ENCODE data around the gene CACNA1I. TPM values are rescaled to one million over a fixed set of nuclear protein-coding genes. Genes with fewer than 3 reads are reported as not detected.

CACNA1I gene
- total RNA-seq, 4 donors from 2014 or later, result under 0.01 to 0.39 (median 0.33) TPM; not detected in 1

- 56% methylated on average over 10 of the region's 32 CpGs for WGBS
- H3K4me1 ChIP-seq, result peaks cover 0 to 8% (median 5%) of the 10 kb centered on the region in 4 donors
- intact Hi-C loops (cut with DNase I), result no loop called here
- H3K27ac ChIP-seq (replicated peaks in 1 of 4), result no peak overlapping the region
- peaks cover 0 to 87% (median 1%) of the 10 kb centered on the region in 4 donors for H3K27me3 ChIP-seq
- no peaks in the 10 kb centered on the region for H3K36me3 ChIP-seq
- H3K9me3 ChIP-seq, result no peaks in the 10 kb centered on the region
- no peak overlapping the region for H3K4me3 ChIP-seq
- TF ChIP-seq CTCF (IDR thresholded peaks at IDR 0.05) (no peak), EP300 (IDR thresholded peaks at IDR 0.05) (no peak), POLR2AphosphoS5 (IDR thresholded peaks at IDR 0.05) (no peak), POLR2A (IDR thresholded peaks at IDR 0.05; ENCODE audit: low read depth) (no peak)
- DNase-seq (ENCODE audit: extremely low spot score), result no peak
Measured at GRCh38 chr22:39592081-39593065, 21.8 kb downstream of the CACNA1I start.

GRCh38 chr22:39593066-39593930 is 22.7 kb downstream of the CACNA1I start:
- peaks cover 0 to 8% (median 5%) of the 10 kb centered on the region in 4 donors for H3K4me1 ChIP-seq
- no peaks in the 10 kb centered on the region for H3K9me3 ChIP-seq
- intact Hi-C loops (cut with DNase I), result no loop called here
- no peak overlapping the region for H3K4me3 ChIP-seq
- H3K36me3 ChIP-seq, result no peaks in the 10 kb centered on the region
- peaks cover 0 to 97% (median 8%) of the 10 kb centered on the region in 4 donors for H3K27me3 ChIP-seq
- DNase-seq (ENCODE audit: extremely low spot score), result no peak
- no peak overlapping the region for H3K27ac ChIP-seq (replicated peaks in 1 of 4)
- TF ChIP-seq POLR2AphosphoS5 (IDR thresholded peaks at IDR 0.05), result no peak
- TF ChIP-seq POLR2A (IDR thresholded peaks at IDR 0.05; ENCODE audit: low read depth), result no peak
- TF ChIP-seq CTCF (IDR thresholded peaks at IDR 0.05), result no peak
- no peak for TF ChIP-seq EP300 (IDR thresholded peaks at IDR 0.05)
- 81% methylated on average over 9 of the region's 12 CpGs for WGBS

- TF ChIP-seq POLR2A (IDR thresholded peaks at IDR 0.05; ENCODE audit: low read depth), result no peak
- no peak for TF ChIP-seq POLR2AphosphoS5 (IDR thresholded peaks at IDR 0.05)
- no peak for TF ChIP-seq EP300 (IDR thresholded peaks at IDR 0.05)
- no peak for TF ChIP-seq CTCF (IDR thresholded peaks at IDR 0.05)
- no peak for DNase-seq (ENCODE audit: extremely low spot score)
- Histone ChIP-seq H3K4me1 (peaks cover 0 to 8% (median 5%) of the 10 kb centered on the region in 4 donors), H3K27ac (replicated peaks in 1 of 4) (no peak overlapping the region), H3K27me3 (peaks cover 0 to 98% (median 10%) of the 10 kb centered on the region in 4 donors), H3K9me3 (no peaks in the 10 kb centered on the region), H3K4me3 (no peak overlapping the region), H3K36me3 (no peaks in the 10 kb centered on the region)
- intact Hi-C loops (cut with DNase I), result no loop called here
- 76% methylated on average over 6 of the region's 6 CpGs for WGBS
Measured at GRCh38 chr22:39593931-39594285, 23.4 kb downstream of the CACNA1I start.

GRCh38 chr22:39594411-39594810 is 23.9 kb downstream of the CACNA1I start:
- TF ChIP-seq POLR2A (IDR thresholded peaks at IDR 0.05; ENCODE audit: low read depth) (no peak), EP300 (IDR thresholded peaks at IDR 0.05) (no peak), CTCF (IDR thresholded peaks at IDR 0.05) (no peak), POLR2AphosphoS5 (IDR thresholded peaks at IDR 0.05) (no peak)
- Histone ChIP-seq H3K9me3 (no peaks in the 10 kb centered on the region), H3K36me3 (no peaks in the 10 kb centered on the region), H3K4me1 (peaks cover 0 to 8% (median 5%) of the 10 kb centered on the region in 4 donors), H3K27me3 (peaks cover 0 to 94% (median 10%) of the 10 kb centered on the region in 4 donors), H3K4me3 (no peak overlapping the region), H3K27ac (replicated peaks in 1 of 4) (no peak overlapping the region)
- intact Hi-C loops (cut with DNase I), result no loop called here
- 65% methylated on average over 7 of the region's 7 CpGs for WGBS
- no peak for DNase-seq (ENCODE audit: extremely low spot score)

Data from esophagus muscularis mucosa (tissue), 4 donors.